ENCODE measurements around the gene GREB1. TPM values are rescaled to one million over a fixed set of nuclear protein-coding genes. Genes with fewer than 3 reads are reported as not detected.

Gene GREB1
- total RNA-seq, 1 experiment from 2014 or later = 1.3 TPM

DNA sequence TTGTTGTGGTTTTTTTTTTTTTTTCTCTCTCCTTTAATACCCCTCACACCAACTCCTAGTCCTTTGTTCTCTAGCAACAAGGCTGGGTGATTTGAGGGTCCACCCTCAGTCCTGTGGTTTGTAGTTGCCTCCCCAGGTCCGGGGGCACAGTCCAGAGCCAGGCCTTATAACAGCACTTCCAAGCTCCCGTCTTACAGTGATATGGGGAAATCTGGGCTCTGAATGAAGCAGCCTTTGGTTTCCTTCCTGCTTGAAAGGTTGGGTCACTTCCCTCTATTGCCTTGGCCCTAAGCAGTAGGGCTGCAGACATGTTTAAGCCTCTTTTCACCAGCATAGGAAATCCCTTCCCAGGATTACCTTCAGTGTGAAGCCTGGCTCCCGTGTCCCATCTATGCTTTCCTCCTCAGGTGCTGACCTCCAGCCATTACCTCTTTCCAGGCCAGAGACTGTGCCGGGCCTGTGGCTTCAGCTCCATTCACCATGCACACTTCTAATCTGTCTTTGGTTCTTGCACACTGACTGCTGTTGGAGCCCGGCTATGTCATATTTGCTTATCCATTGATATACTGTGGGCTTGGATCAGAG is 157.3 kb downstream of the GREB1 start:
- TF ChIP-seq EZH2 (IDR thresholded peaks at IDR 0.05; ENCODE audit: borderline replicate concordance, low read depth, low read length, poor library complexity, severe bottlenecking) = no peak
- TF ChIP-seq, protein P1, sequence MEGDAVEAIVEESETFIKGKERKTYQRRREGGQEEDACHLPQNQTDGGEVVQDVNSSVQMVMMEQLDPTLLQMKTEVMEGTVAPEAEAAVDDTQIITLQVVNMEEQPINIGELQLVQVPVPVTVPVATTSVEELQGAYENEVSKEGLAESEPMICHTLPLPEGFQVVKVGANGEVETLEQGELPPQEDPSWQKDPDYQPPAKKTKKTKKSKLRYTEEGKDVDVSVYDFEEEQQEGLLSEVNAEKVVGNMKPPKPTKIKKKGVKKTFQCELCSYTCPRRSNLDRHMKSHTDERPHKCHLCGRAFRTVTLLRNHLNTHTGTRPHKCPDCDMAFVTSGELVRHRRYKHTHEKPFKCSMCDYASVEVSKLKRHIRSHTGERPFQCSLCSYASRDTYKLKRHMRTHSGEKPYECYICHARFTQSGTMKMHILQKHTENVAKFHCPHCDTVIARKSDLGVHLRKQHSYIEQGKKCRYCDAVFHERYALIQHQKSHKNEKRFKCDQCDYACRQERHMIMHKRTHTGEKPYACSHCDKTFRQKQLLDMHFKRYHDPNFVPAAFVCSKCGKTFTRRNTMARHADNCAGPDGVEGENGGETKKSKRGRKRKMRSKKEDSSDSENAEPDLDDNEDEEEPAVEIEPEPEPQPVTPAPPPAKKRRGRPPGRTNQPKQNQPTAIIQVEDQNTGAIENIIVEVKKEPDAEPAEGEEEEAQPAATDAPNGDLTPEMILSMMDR (conservative IDR thresholded peaks at IDR 0.05; ENCODE audit: low read depth, low read length) = no peak
- no peaks in the 10 kb centered on the region for H3K27me3 ChIP-seq (replicated peaks; ENCODE audit: insufficient read depth, low read depth, low read length, poor library complexity)
- H3K4me1 ChIP-seq (ENCODE audit: insufficient read depth, low read length, poor library complexity, severe bottlenecking) = peaks cover 6% of the 10 kb centered on the region
- H3K4me3 ChIP-seq (ENCODE audit: low read depth, low read length, poor library complexity, severe bottlenecking) = no peak overlapping the region
- ChIA-PET CTCF (no interaction called here), POLR2A (ENCODE audit: low non-redundant PET) (no interaction called here)
- BruUV-seq (replicated peaks) = no TSS peak
- intact Hi-C loops (cut with micrococcal nuclease; ENCODE audit: unreplicated experiment) = loop anchor here (5.0 kb wide), 1 partner anchor 1316 kb away; no protein-coding TSS in a partner anchor
- no peaks in the 10 kb centered on the region for H3K9me3 ChIP-seq (ENCODE audit: low read depth, low read length, poor library complexity, severe bottlenecking)
- H3K27ac ChIP-seq (ENCODE audit: low read depth, low read length, poor library complexity, severe bottlenecking) = no peak overlapping the region
- H3K36me3 ChIP-seq (ENCODE audit: insufficient read depth, low read length, poor library complexity, severe bottlenecking) = no peaks in the 10 kb centered on the region
- no peak for DNase-seq (ENCODE audit: low spot score)

Small RNA genes lying within 50 kb of the gene (microRNA-seq; reads per million reads assigned to microRNA genes)
- gene MIR4429 = not detected

Other genes starting within 250 kb of the GREB1 start
- gene ROCK2, start 189.4 kb upstream of the GREB1 start, total RNA-seq (2021) = 46.2 and 49.4 TPM in 2 replicates
- 32.8 and 35.5 TPM in 2 replicates for gene E2F6, start 67.9 kb upstream of the GREB1 start, total RNA-seq (2021)
- not detected in 2 replicates for gene NTSR2, start 136.2 kb downstream of the GREB1 start, total RNA-seq (2021)
- 35.2 and 38.5 TPM in 2 replicates for gene LPIN1, start 212.6 kb downstream of the GREB1 start, total RNA-seq (2021)